ENCODE data around the gene MINDY2. TPM values are rescaled to one million over a fixed set of nuclear protein-coding genes. Genes with fewer than 3 reads are reported as not detected.
A peak's percentile ranks its signal among the peaks of the same experiment; 100 is the strongest.

The MINDY2 gene
- total RNA-seq, 1 donor from 2014 or later = 27.1 TPM

DNA sequence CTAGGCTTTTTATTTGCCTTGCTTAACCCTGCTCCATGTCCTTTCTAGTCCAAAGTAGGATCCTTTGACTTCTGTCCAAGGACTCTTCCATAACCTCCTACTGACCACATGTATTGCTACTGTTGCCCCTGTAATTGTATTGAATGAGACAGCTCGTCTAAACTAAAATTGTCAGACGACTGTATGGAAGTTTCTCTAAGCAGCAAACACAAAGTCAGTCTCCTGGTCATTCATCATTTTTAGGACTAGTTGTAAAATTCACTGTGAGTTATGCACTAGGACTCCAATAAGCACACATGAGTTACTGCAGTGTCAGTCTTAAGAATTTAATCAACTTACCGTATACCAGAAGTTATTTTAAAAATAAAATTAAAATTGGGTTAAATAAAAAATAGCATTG, 129.5 kb downstream of the MINDY2 start:
- DNase-seq (ENCODE audit: low spot score, unreplicated experiment) = no peak
- H3K4me1 Mint-ChIP-seq (ENCODE audit: low read depth) = peaks cover 2% of the 10 kb centered on the region
- peaks cover 20% of the 10 kb centered on the region for H3K36me3 Mint-ChIP-seq (ENCODE audit: insufficient read depth)
- TF ChIP-seq, protein P1, sequence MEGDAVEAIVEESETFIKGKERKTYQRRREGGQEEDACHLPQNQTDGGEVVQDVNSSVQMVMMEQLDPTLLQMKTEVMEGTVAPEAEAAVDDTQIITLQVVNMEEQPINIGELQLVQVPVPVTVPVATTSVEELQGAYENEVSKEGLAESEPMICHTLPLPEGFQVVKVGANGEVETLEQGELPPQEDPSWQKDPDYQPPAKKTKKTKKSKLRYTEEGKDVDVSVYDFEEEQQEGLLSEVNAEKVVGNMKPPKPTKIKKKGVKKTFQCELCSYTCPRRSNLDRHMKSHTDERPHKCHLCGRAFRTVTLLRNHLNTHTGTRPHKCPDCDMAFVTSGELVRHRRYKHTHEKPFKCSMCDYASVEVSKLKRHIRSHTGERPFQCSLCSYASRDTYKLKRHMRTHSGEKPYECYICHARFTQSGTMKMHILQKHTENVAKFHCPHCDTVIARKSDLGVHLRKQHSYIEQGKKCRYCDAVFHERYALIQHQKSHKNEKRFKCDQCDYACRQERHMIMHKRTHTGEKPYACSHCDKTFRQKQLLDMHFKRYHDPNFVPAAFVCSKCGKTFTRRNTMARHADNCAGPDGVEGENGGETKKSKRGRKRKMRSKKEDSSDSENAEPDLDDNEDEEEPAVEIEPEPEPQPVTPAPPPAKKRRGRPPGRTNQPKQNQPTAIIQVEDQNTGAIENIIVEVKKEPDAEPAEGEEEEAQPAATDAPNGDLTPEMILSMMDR (IDR thresholded peaks at IDR 0.05; ENCODE audit: unreplicated experiment) = no peak
- H3K27ac Mint-ChIP-seq = no peak overlapping the region
- no peaks in the 10 kb centered on the region for H3K27me3 Mint-ChIP-seq
- H3K9me3 Mint-ChIP-seq (ENCODE audit: low read depth) = no peaks in the 10 kb centered on the region
- H3K4me3 Mint-ChIP-seq (ENCODE audit: low read depth) = no peak overlapping the region

DNA sequence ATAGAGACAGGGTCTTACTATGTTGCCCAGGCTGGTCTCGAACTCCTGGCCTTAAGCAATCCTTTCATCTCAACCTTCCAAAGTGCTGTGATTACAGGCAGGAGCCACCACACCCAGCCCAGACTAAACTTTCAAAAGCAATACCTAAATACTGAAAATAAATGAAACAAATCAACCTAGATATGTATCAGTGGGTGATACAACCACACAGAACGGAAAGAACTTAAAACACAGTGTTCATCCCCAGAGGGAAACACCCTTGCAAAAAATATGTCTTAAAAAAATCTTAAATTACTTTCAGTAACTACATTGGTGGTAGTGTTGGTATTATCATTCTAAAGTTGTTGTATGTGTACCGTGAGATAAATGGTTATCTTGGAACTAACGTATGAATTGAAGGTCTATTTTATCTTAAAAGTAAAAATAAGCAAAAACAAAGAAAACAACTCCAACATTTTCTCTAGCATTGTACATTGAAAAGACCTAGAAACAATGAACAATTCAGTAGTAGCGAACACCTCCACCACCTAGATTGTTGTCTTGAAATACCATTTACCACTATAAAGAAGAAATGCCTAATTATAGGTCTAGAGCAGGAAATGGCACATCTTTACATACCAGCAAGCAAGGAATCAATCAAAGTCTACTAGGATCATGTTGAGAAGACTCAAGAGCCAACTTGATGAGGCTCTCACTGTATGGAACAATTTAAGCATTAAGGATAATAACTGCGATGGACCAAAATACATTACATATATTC, 137.6 kb downstream of the MINDY2 start:
- TF ChIP-seq, protein P1 (IDR thresholded peaks at IDR 0.05; ENCODE audit: unreplicated experiment) = no peak
- no peaks in the 10 kb centered on the region for H3K27me3 Mint-ChIP-seq
- H3K36me3 Mint-ChIP-seq (ENCODE audit: insufficient read depth) = peaks cover 12% of the 10 kb centered on the region
- no peaks in the 10 kb centered on the region for H3K4me1 Mint-ChIP-seq (ENCODE audit: low read depth)
- no peak overlapping the region for H3K4me3 Mint-ChIP-seq (ENCODE audit: low read depth)
- DNase-seq (ENCODE audit: low spot score, unreplicated experiment) = no peak
- H3K9me3 Mint-ChIP-seq (ENCODE audit: low read depth) = no peaks in the 10 kb centered on the region
- H3K27ac Mint-ChIP-seq = no peak overlapping the region

DNA sequence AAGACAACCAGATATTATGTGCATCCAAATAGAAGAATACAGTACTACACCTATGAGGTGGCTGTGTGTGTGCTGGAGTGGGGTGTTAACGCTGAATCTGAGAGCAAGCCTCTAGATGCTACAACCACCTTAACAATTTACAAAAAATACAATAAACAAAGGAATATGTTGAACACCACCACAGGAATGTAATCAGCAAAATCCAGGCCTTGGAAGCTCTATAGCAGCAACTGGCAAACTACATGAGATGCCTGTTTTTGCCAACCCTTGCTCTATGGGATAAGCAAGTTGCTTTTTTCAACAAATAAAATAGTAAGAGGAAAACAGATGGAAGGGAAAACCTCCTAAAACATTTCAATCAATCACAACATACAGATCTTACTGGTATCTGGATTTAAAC, 138.5 kb downstream of the MINDY2 start:
- Mint-ChIP-seq H3K4me3 (ENCODE audit: low read depth) (no peak overlapping the region), H3K27me3 (no peaks in the 10 kb centered on the region), H3K27ac (peak overlapping the region; percentile 29), H3K9me3 (ENCODE audit: low read depth) (no peaks in the 10 kb centered on the region), H3K36me3 (ENCODE audit: insufficient read depth) (peaks cover 19% of the 10 kb centered on the region), H3K4me1 (ENCODE audit: low read depth) (no peaks in the 10 kb centered on the region)
- DNase-seq (ENCODE audit: low spot score, unreplicated experiment) = no peak
- TF ChIP-seq, protein P1 (IDR thresholded peaks at IDR 0.05; ENCODE audit: unreplicated experiment) = no peak

DNA sequence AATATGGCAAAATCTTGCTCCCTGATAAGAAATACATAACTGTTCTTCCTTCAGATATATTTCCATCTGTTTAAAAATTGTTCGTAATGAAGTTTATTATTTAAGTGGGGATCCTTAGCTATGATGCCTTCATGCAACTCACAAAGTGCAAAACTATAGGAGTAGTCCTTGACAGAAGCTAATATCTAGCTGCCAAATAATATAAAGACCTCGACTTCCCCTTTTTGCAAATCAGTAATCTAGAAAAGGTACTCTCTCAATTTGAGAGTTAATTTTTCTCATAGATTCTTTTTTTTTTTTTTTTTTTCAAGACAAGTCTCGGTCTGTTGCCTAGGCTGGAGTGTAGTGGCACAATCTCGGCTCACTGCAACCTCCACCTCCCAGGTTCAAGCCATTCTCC, 139.4 kb downstream of the MINDY2 start:
- H3K4me1 Mint-ChIP-seq (ENCODE audit: low read depth) = no peaks in the 10 kb centered on the region
- DNase-seq (ENCODE audit: low spot score, unreplicated experiment) = no peak
- no peaks in the 10 kb centered on the region for H3K27me3 Mint-ChIP-seq
- no peaks in the 10 kb centered on the region for H3K9me3 Mint-ChIP-seq (ENCODE audit: low read depth)
- TF ChIP-seq, protein P1 (IDR thresholded peaks at IDR 0.05; ENCODE audit: unreplicated experiment) = no peak
- no peak overlapping the region for H3K4me3 Mint-ChIP-seq (ENCODE audit: low read depth)
- no peak overlapping the region for H3K27ac Mint-ChIP-seq
- H3K36me3 Mint-ChIP-seq (ENCODE audit: insufficient read depth) = peaks cover 22% of the 10 kb centered on the region

Other genes starting within 250 kb of the MINDY2 start
- gene ADAM10, start 21.6 kb upstream of the MINDY2 start, total RNA-seq = 237 and 238 TPM in 2 replicates
- 144 and 151 TPM in 2 replicates for gene SLTM, start 162.4 kb downstream of the MINDY2 start, total RNA-seq
- gene RNF111, start 216.4 kb downstream of the MINDY2 start, total RNA-seq = 39.0 and 40.1 TPM in 2 replicates